Keratinocyte (primary cell): Measurements from ENCODE around the gene KLHL1. TPM values are rescaled to one million over a fixed set of nuclear protein-coding genes. Genes with fewer than 3 reads are reported as not detected.

Experiments
- DNase-seq: peaks from one replicate; pipeline ENCODE4 v3.0.0-alpha.2; 2011; ENCODE audit warnings: low read depth, missing footprints, low spot score
- FAIRE-seq: peaks from 2 replicates; lab custom pipeline; 2011; peaks lifted over from hg19 to GRCh38; lab: Jason Lieb, UNC
- H2AFZ ChIP-seq: 2 replicates; pipeline ENCODE4 v1.6.0; 2012; ENCODE audit warnings: low read length, control low read depth, inconsistent platforms; ENCODE audit not compliant: control insufficient read depth
- H3K27ac ChIP-seq: 2 replicates; pipeline ENCODE4 v1.5.1; 2011; ENCODE audit warnings: low read length; ENCODE audit not compliant: control insufficient read depth, insufficient read depth
- H3K27me3 ChIP-seq: 3 replicates; pipeline ENCODE4 v1.6.0; 2011; ENCODE audit warnings: low read length; ENCODE audit not compliant: control insufficient read depth, insufficient read depth; ENCODE audit errors: extremely low read depth
- H3K36me3 ChIP-seq, 2 experiments: 2 replicates in 1 of 2; 3 replicates in 1 of 2; pipeline ENCODE4 v1.5.1; 2011; ENCODE audit warnings: low read length in 2 of 2, mild to moderate bottlenecking in 1 of 2; ENCODE audit not compliant: control insufficient read depth in 2 of 2, insufficient read depth in 2 of 2; ENCODE audit errors: extremely low read depth in 1 of 2
- H3K4me1 ChIP-seq: 3 replicates; pipeline ENCODE4 v1.5.1; 2011; ENCODE audit warnings: low read length; ENCODE audit not compliant: control insufficient read depth, insufficient read depth; ENCODE audit errors: extremely low read depth
- H3K4me2 ChIP-seq: 3 replicates; pipeline ENCODE4 v1.6.0; 2011; ENCODE audit warnings: low read depth, low read length; ENCODE audit not compliant: control insufficient read depth, insufficient read depth; ENCODE audit errors: extremely low read depth
- H3K4me3 ChIP-seq, 3 experiments: fragments of 200-600 bp in 1 of 3; sonication (generic) in 1 of 3; 2 replicates in 2 of 3; 3 replicates in 1 of 3; pipeline ENCODE4 v1.5.1; 2011 to 2016; ENCODE audit warnings: low read length in 3 of 3, mild to moderate bottlenecking in 3 of 3, control low read depth in 2 of 3, inconsistent platforms in 1 of 3, low read depth in 1 of 3, mixed read lengths in 1 of 3, mixed run types in 1 of 3, moderate library complexity in 1 of 3; ENCODE audit not compliant: control insufficient read depth in 2 of 3, insufficient read depth in 2 of 3; ENCODE audit errors: extremely low read depth in 1 of 3
- H3K79me2 ChIP-seq: 2 replicates; pipeline ENCODE4 v1.6.0; 2012; ENCODE audit warnings: low read length; ENCODE audit not compliant: control insufficient read depth, insufficient read depth
- H3K9ac ChIP-seq: 3 replicates; pipeline ENCODE4 v1.6.0; 2011; ENCODE audit warnings: low read length; ENCODE audit not compliant: control insufficient read depth, insufficient read depth; ENCODE audit errors: extremely low read depth
- H3K9me1 ChIP-seq: 3 replicates; pipeline ENCODE4 v1.6.0; 2011; ENCODE audit warnings: low read length; ENCODE audit not compliant: control insufficient read depth, insufficient read depth; ENCODE audit errors: extremely low read depth
- H3K9me3 ChIP-seq: 2 replicates; pipeline ENCODE4 v1.5.1; 2012; ENCODE audit warnings: low read depth, low read length; ENCODE audit not compliant: control insufficient read depth
- H4K20me1 ChIP-seq: 3 replicates; pipeline ENCODE4 v1.6.0; 2011; ENCODE audit warnings: low read length; ENCODE audit not compliant: control insufficient read depth, insufficient read depth; ENCODE audit errors: extremely low read depth
- CTCF ChIP-seq, 3 experiments: IDR thresholded peaks in 1 of 3; conservative IDR thresholded peaks in 1 of 3; optimal IDR thresholded peaks in 1 of 3; 2 replicates in 2 of 3; 3 replicates in 1 of 3; pipeline versions ENCODE3 to v1.5.1; 2011; ENCODE audit warnings: low read length in 3 of 3, mild to moderate bottlenecking in 3 of 3, moderate library complexity in 2 of 3, control low read depth in 1 of 3, inconsistent platforms in 1 of 3; ENCODE audit not compliant: insufficient read depth in 2 of 3; ENCODE audit errors: extremely low read depth in 1 of 3
- EZH2 ChIP-seq: IDR thresholded peaks from one replicate; pipeline ENCODE4 v1.6.1; 2012; ENCODE audit warnings: inconsistent platforms, mild to moderate bottlenecking, low read length, moderate library complexity
- dilution Hi-C: fragments of 300-500 bp; cut with MboI; formaldehyde crosslinking; loops from one replicate; pipeline ENCODE4 v1.7.0; 2020; ENCODE audit warnings: low sequenced_read_pairs; ENCODE audit not compliant: extremely low pct_ligation_motif_present
- polyA plus RNA-seq, 5 experiments: library from polyadenylated mRNA; depleted of rRNA in 3 of 5; stranded (reverse) in 3 of 5; stranded (forward) in 1 of 5; unstranded in 1 of 5; fragments of >200 nt; gene quantifications; 1 replicate in 1 of 5; 2 replicates in 3 of 5; 3 replicates in 1 of 5; pipeline versions ENCODE4 v1.2.1 to v1.2.3, GENCODE V29; 2011 to 2012; ENCODE audit warnings: missing spikeins in 2 of 5, low read depth in 1 of 5, low replicate concordance in 1 of 5

KLHL1 gene
- polyA plus RNA-seq, 1 donor (not counting 4 experiments of a cell fraction or from before 2014, with no cell fraction given): not detected

- Histone ChIP-seq H3K4me1 (no peaks in the 10 kb centered on the region), H3K27me3 (no peaks in the 10 kb centered on the region), H3K9me3 (no peaks in the 10 kb centered on the region), H3K9ac (no peak overlapping the region), H3K79me2 (no peaks in the 10 kb centered on the region), H2AFZ (no peak overlapping the region), H3K9me1 (no peaks in the 10 kb centered on the region), H3K36me3 (no peaks in the 10 kb centered on the region), H4K20me1 (no peaks in the 10 kb centered on the region), H3K4me3 (no peak overlapping the region), H3K27ac (no peak overlapping the region), H3K4me2 (no peak overlapping the region)
- no peak for FAIRE-seq
- dilution Hi-C loops: no loop called here
- TF ChIP-seq EZH2 (no peak), CTCF (optimal IDR thresholded peaks at IDR 0.05 in 1 of 3, IDR thresholded peaks at IDR 0.05 in 1 of 3, conservative IDR thresholded peaks at IDR 0.05 in 1 of 3; ENCODE audit: extremely low read depth in 1 of 3, insufficient read depth in 2 of 3, low read length in 3 of 3) (no peak)
- DNase-seq: no peak
These were observed 149.2 kb downstream of the KLHL1 start for GRCh38 chr13:69959046-69959445.

- Histone ChIP-seq H3K79me2 (no peaks in the 10 kb centered on the region), H3K9me1 (no peaks in the 10 kb centered on the region), H3K27me3 (no peaks in the 10 kb centered on the region), H3K9ac (no peak overlapping the region), H4K20me1 (no peaks in the 10 kb centered on the region), H3K4me2 (no peak overlapping the region), H2AFZ (no peak overlapping the region), H3K36me3 (no peaks in the 10 kb centered on the region), H3K27ac (no peak overlapping the region), H3K4me1 (no peaks in the 10 kb centered on the region), H3K9me3 (no peaks in the 10 kb centered on the region), H3K4me3 (no peak overlapping the region)
- no peak for FAIRE-seq
- DNase-seq: no peak
- dilution Hi-C loops: no loop called here
- TF ChIP-seq EZH2: no peak
- TF ChIP-seq CTCF (optimal IDR thresholded peaks at IDR 0.05 in 1 of 3, IDR thresholded peaks at IDR 0.05 in 1 of 3, conservative IDR thresholded peaks at IDR 0.05 in 1 of 3; ENCODE audit: extremely low read depth in 1 of 3, insufficient read depth in 2 of 3, low read length in 3 of 3): no peak
These were observed 151.4 kb downstream of the KLHL1 start for GRCh38 chr13:69956839-69957238.
